NOMO-1 (cell line): ENCODE data around the gene PTRH2.

Experiments
- DNase-seq, 2 experiments: peaks; one replicate each; lab custom pipeline; 2025; ENCODE audit not compliant: unreplicated experiment in 2 of 2; lab: John Stamatoyannopoulos, UW

PTRH2 gene

DNA sequence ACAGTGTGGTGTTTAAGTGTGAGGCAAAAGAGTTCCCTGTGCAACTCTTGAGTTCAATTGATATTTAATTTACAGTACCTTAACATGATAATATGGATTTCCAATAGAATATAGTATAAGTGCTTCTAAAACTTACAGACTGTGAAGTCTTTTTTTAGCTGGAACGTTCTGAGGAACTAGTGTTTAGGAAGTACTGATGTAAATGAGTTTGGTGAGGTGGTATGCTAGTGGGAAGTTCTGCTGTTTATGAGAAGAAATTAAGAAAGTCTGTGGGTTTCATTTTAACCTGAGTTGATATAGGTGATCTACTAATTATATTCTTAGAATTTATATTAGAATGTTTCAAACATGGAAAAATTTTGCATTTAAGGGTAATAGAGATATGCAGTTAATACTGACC lies 32.0 kb downstream of the PTRH2 start:
- peak in 1 of 2 experiments; percentile 7 for DNase-seq

DNA sequence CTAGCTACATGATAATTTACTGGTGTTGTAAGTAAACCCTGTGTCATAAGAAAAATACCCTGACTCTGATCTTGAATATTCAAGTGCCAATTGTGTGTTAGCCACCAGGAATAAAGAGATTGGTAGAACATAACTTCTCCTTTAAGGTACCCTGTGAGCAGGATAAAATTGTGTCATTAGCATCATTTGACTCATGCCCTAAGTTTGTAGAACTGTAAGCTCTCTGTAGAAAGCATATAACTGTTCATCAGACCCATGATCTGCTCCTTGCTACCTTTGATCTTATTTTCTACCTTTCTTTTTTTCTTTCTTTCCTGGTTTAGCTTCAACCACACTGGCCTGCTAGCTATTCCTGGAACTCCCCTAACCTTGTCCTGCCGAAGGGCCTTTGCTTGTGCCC lies 35.8 kb downstream of the PTRH2 start:
- no peak for DNase-seq

- no peak for DNase-seq
These were observed 37.3 kb downstream of the PTRH2 start for GRCh38 chr17:59669944-59670343.

GRCh38 chr17:59669411-59669810 lies 37.8 kb downstream of the PTRH2 start:
- DNase-seq = no peak

DNA sequence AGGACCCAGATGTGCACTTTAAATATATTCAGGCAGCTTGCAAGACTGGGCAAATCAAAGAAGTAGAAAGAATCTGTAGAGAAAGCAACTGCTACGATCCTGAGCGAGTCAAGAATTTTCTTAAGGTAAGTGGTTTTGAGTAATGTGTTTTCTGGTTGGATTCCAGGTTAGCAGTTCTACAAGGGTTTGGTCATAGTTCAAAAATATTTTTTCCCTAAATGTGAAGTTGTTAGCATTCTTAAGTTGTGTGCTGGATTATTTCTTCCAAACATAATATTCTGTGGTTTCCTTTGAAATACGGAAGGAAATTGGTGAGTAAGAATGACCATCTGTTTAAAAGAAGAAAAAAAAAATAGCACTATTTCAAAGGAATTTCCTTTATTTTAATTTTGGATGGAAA lies 38.4 kb downstream of the PTRH2 start:
- DNase-seq = peak; percentile 5 to 28

DNA sequence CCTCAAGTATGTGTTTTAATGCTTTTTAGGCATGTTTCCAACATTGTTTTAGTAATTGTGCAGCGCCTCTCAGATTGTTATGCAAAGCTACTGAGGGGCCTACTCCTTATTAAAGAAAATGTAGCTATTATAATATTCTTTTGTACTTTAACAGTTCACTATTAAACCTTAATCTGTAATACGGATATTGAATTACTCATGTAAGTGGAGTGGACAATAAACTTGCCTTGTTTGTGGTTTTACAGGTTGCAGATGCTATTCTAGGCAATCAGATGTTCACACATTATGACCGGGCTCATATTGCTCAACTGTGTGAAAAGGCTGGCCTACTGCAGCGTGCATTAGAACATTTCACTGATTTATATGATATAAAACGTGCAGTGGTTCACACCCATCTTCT lies 41.0 kb downstream of the PTRH2 start:
- peak; percentile 6 to 58 for DNase-seq

DNA sequence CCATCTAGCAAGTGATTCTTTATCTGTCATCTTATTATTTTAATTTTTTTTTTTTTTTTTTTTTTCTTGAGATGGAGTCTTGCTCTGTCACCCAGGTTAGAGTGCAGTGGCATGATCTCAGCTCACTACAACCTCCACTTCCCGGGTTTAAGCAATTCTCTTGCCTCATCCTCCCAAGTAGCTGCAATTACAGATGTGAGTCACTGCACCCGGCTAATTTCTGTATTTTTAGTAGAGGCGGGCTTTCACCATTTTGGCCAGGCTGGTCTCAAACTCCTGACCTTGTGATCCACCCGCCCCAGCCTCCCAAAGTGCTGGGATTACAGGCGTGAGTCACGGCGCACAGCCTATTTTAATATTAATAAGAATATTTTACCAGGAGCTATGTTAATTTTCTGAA lies 50.6 kb downstream of the PTRH2 start:
- DNase-seq = peak; percentile 78 to 79

GRCh38 chr17:59652119-59652518 lies 55.1 kb downstream of the PTRH2 start:
- no peak for DNase-seq

GRCh38 chr17:59651346-59651745 lies 55.9 kb downstream of the PTRH2 start:
- DNase-seq = no peak

- DNase-seq = no peak
These were observed 56.6 kb downstream of the PTRH2 start for GRCh38 chr17:59650642-59651041.

- no peak for DNase-seq
These were observed 57.3 kb downstream of the PTRH2 start for GRCh38 chr17:59649886-59650285.
